Stimulated activated CD4-positive, alpha-beta T cell treated with anti-CD3 and anti-CD28 coated beads, Interleukin-4, amount 100 ng/mL, for 48 hours (primary cell): Measurements from ENCODE around the gene DTNBP1.
A peak's percentile ranks its signal among the peaks of the same experiment; 100 is the strongest.

Experiments used
- DNase-seq, 2 donors: peaks; one replicate each; pipeline ENCODE4 v3.0.0-alpha.2; 2020; ENCODE audit warnings: low read depth in 2 of 2

The DTNBP1 gene

DNA sequence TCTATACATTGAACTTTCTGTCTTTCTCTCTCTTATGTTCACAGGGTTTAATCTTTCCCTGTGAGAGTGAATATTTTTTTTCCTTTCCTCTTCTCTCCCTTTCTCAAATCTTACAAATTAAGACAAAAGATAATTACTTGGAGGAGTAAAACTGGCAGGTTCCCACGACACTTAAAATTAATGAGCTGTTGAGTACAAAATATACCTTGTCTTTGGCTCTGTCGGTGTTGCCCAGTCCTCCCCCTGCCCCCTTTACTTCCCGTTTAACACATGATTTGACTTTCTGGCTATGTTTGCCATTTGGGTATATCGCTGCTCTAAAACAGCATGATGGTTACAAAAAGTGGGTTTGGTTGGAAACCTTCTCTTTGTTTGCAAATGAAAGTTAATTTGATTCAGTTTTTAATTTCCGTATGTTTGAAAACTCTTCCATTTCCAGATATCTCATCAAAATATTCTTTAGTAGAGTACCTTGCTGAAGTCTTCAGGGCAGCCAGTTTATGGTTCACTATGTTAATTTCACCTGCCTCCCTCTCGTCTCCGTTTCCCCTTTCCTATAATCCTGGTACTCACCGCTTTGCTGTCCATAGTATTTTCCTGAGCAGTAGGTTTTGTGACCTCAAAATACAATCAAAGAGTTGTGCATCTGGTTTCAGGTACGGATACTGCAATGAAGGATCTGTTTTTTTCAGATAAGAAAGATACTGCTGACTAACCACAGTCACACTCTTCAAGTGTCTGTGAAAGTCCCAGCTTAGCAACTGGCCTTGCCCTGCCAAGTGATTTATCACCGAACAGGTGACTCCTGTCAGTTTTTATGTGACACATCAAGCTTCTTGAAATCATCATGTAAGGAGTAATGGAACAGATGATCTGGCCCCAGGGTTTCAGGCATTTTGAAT, 181.2 kb downstream of the DTNBP1 start:
- DNase-seq, result peak in 1 of 2 donors; percentile 15

GRCh38 chr6:15480525-15480924, 182.3 kb downstream of the DTNBP1 start:
- no peak for DNase-seq

- DNase-seq, result no peak
These were observed 183.1 kb downstream of the DTNBP1 start for GRCh38 chr6:15479761-15480160.

GRCh38 chr6:15477746-15478145, 185.1 kb downstream of the DTNBP1 start:
- no peak for DNase-seq

DNA sequence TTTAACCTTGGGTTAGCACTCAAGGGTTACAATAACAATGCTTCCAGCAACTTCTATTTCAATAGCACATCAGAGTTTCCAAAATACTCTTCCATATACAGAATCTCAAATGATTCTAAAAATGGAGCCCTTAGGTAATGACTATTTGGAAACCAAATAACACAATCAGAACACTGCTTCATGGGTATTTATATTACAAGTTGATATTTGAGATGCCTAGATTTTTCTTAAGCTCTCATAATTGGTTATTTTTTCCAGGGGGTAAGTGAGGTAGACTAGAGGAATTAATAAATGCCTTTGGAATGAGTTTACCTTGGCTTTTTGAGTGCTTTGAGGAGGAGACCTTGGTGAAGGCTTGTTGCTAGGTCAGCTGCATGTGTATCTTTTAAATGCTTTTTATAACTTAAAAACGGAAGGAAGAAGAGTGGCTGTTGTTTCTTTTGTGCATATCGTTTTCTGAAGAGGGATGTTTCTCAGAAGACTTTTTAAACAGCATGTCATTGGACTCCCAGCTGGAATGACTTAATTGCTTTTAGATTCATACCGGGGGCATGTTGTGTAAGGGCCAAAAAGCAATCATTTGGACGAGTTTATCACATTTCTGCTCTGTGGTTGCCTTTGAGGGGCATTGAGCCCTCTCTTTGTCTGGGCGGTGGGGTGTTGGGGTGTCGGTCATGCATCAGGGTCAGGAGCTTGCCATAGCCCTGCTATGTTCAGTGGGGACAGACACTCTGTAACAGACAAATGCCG, 186.0 kb downstream of the DTNBP1 start:
- DNase-seq, result no peak

DNA sequence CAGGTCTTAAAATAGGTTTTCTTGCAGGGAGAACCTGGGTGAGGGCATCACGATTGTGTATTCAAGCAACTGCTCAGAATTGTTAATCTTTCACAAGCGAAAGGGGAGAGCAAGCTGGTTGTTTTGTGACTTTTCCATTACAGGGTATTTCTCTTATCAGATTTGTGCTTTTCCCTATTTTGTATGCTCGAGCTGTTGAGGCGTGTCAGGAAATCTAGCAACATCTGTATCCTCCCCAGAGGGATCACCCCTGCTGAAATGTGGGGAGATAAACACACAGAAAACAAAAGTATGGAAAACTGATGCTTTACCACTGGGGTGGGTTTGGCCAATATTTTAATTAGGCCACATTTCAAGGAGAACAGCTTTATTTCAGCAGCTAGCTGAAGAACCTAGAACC, 187.0 kb downstream of the DTNBP1 start:
- no peak for DNase-seq

DNA sequence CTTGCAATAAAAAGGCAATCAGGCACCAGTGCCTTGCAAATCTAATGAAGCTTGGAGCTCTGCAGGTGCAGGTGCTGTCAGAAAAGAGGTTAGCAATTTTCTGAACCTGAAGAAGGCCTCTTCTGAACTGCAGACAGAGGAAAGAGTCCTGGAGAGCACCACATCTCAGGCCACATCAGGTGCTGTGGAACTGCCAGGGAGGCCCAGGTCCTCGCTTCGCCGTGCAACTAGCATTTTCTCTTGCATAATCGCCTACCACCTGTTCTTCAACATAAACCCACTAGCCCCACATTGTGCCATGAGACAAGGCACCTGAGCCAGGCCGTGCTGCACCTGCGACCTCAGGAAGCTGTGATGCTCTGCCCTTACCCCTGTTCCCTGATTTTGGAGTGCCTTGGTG, 187.6 kb downstream of the DTNBP1 start:
- no peak for DNase-seq

GRCh38 chr6:15474196-15474595, 188.6 kb downstream of the DTNBP1 start:
- no peak for DNase-seq

GRCh38 chr6:15473741-15474161, 189.1 kb downstream of the DTNBP1 start:
- DNase-seq, result no peak

DNA sequence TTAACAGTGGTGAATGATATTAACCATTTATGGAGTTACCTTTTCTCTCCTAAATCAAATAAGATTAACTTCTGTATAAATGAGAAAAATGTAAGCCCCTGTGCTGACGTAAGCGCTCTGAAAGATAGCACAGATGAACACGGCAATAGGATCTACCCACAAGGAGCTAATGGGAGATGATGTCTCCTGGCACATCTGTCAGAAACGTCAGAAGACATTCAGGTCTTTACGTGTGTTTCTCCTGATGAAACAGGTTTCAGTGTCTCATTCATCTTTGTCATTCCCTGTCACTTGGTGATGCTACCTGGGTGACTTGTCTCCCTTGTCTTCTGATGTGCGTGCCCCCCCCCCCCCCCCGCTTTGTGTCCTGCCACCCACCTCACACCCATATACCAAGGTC, 189.7 kb downstream of the DTNBP1 start:
- DNase-seq, result no peak
